Nephron (organoid): ENCODE data around the gene FEM1A.
"Not testable (repeated sequence)": the region's sequence is repeated elsewhere in the genome, so short reads cannot be mapped to it uniquely, and the experiment has no call there.

Experiments used
- H3K27ac Mint-ChIP-seq, 3 experiments: 2 replicates each; pipeline ENCODE4 v1.8.0; 2020; ENCODE audit warnings: mixed read lengths in 3 of 3, mild to moderate bottlenecking in 2 of 3, moderate library complexity in 1 of 3
- H3K27me3 Mint-ChIP-seq: 2 replicates; pipeline ENCODE4 v1.8.0; 2021; ENCODE audit warnings: low read depth, mild to moderate bottlenecking, moderate library complexity, mixed read lengths
- H3K36me3 Mint-ChIP-seq: 2 replicates; pipeline ENCODE4 v1.8.0; 2020; ENCODE audit warnings: low read depth, mixed read lengths
- H3K4me1 Mint-ChIP-seq: 2 replicates; pipeline ENCODE4 v1.8.0; 2020; ENCODE audit warnings: mixed read lengths
- H3K4me3 Mint-ChIP-seq, 3 experiments: 2 replicates each; pipeline ENCODE4 v1.8.0; 2020; ENCODE audit warnings: mild to moderate bottlenecking in 3 of 3, mixed read lengths in 3 of 3, moderate library complexity in 2 of 3
- H3K9me3 Mint-ChIP-seq: 2 replicates; pipeline ENCODE4 v1.8.0; 2020; ENCODE audit warnings: mixed read lengths
- CTCF ChIP-seq, 3 experiments: fragments of 200-600 bp; sonication (generic); IDR thresholded peaks; one replicate each; pipeline ENCODE4 v1.5.0; 2021; ENCODE audit warnings: antibody characterized with exemption in 3 of 3; ENCODE audit not compliant: unreplicated experiment in 3 of 3

The FEM1A gene, protein sequence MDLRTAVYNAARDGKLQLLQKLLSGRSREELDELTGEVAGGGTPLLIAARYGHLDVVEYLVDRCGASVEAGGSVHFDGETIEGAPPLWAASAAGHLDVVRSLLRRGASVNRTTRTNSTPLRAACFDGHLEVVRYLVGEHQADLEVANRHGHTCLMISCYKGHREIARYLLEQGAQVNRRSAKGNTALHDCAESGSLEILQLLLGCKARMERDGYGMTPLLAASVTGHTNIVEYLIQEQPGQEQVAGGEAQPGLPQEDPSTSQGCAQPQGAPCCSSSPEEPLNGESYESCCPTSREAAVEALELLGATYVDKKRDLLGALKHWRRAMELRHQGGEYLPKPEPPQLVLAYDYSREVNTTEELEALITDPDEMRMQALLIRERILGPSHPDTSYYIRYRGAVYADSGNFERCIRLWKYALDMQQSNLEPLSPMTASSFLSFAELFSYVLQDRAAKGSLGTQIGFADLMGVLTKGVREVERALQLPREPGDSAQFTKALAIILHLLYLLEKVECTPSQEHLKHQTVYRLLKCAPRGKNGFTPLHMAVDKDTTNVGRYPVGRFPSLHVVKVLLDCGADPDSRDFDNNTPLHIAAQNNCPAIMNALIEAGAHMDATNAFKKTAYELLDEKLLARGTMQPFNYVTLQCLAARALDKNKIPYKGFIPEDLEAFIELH

DNA sequence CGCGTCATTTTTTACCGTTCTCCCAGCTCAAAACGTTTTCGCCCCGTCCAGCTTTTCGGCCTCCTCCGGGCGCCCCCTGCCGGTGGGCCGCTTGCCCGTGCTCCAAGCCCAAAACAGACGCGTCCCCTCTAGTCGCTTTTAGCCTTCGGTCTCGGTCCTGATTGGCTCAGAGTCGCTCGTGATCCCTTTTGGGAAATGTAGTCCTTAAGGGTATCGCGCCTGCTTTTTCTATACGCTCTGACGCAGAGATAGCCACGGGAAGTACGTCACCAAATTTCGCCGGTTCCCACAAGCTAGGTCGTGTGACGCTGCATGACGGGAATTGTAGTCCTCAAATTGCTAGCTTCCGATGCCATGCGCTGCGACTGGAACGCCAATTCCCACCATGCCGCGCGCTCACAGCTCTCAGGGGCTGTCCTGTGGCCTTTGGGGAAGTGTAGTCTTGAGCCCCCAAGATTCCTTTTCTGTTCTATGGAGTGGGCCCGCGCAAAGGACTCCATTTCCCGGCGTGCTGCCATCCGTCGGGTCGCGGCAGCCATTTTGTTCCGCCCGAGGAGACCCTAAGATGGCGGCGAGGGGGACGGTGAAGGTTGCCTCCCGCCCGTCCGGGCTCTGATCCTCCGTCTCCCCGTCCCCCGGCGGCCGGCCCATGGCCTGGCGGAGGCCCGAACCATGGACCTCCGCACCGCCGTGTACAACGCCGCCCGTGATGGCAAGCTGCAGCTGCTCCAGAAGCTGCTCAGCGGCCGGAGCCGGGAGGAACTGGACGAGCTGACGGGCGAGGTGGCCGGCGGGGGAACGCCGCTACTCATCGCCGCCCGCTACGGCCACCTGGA is at the start of gene FEM1A:
TSS of gene FEM1A (plus strand) at position 552 of the 836 bp plus-strand sequence. CDS start at position 673, 121 bp downstream.
- Mint-ChIP-seq H3K27me3 (peaks cover 4% of the 10 kb centered on the region), H3K4me1 (peaks cover under 1% of the 10 kb centered on the region), H3K27ac (peak within 1 kb of the TSS in 2 of 3 experiments; percentile 30 to 82), H3K9me3 (no peaks in the 10 kb centered on the region), H3K4me3 (peak within 1 kb of the TSS; percentile 78 to 84 (median 82)), H3K36me3 (peaks cover 16% of the 10 kb centered on the region)
- TF ChIP-seq CTCF (IDR thresholded peaks at IDR 0.05; ENCODE audit: unreplicated experiment in 3 of 3) = peak; percentile 97 to 99 (median 98)

GRCh38 chr19:4742723-4743646 is 48.5 kb upstream of the FEM1A start:
- H3K27ac Mint-ChIP-seq = peak overlapping the region in 2 of 3 experiments; percentile 65 to 75
- H3K27me3 Mint-ChIP-seq = peaks cover 15% of the 10 kb centered on the region
- no peaks in the 10 kb centered on the region for H3K9me3 Mint-ChIP-seq
- peaks cover 32% of the 10 kb centered on the region for H3K4me1 Mint-ChIP-seq
- no peaks in the 10 kb centered on the region for H3K36me3 Mint-ChIP-seq
- TF ChIP-seq CTCF (IDR thresholded peaks at IDR 0.05; ENCODE audit: unreplicated experiment in 3 of 3) = no peak
- peak overlapping the region in 2 of 3 experiments; percentile 2 to 39 for H3K4me3 Mint-ChIP-seq

DNA sequence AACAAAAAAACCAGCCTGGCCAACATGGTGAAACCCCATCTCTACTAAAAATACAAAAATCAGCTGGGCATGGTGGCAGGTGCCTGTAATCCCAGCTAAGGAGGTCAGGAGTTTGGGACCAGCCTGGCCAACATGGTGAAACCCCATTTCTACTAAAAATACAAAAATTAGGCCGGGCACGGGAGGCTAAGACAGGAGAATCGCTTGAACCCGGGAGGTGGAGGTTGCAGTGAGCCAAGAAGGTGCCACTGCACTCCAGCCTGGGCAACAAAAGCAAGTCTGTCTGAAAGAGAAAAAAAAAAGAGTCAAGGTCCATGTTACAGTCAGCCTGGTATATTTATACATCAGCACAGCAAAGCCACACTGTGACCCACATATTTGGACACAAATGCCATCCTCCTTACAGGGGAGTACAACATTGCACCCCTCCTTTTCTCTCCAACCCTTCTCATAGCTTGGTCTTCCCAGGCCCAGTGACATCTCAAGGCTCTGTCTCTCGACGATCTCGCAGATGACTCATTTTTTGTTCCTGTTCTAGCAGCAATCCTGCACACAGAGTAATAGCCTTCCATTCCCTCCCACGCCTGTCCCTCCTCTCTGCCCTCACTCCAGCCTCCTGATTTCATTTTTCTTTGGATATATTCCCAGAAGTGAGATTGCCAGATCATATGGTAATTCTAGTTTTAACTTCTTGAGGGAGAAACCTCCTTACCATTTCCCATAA is 46.9 kb upstream of the FEM1A start:
- Mint-ChIP-seq H3K36me3 (no peaks in the 10 kb centered on the region), H3K27me3 (peaks cover 9% of the 10 kb centered on the region), H3K4me1 (peaks cover 40% of the 10 kb centered on the region), H3K4me3 (peak overlapping the region in 2 of 3 experiments; percentile 37 to 51), H3K9me3 (no peaks in the 10 kb centered on the region), H3K27ac (peak overlapping the region; percentile 28 to 94 (median 91))
- no peak for TF ChIP-seq CTCF (IDR thresholded peaks at IDR 0.05; ENCODE audit: unreplicated experiment in 3 of 3)

DNA sequence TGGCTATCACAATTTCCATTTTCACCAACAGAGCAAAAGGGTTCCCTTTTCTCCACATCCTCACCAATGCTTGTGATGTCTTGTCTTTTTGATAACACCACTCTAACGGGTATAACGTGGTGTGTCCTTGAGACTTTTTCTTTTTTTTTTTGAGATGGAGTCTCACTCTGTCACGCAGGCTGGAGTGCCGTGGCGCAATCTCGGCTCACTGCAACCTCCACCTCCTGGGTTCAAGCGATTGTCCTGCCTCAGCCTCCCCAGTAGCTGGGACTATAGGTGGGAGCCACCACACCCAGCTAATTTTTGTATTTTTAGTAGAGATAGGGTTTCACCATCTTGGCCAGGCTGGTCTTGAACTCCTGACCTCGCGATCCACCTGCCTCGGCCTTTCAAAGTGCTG is 46.4 kb upstream of the FEM1A start:
- H3K9me3 Mint-ChIP-seq, H3K36me3 Mint-ChIP-seq: not testable (repeated sequence)
- peaks cover 14% of the 10 kb centered on the region for H3K27me3 Mint-ChIP-seq
- H3K27ac Mint-ChIP-seq = peak overlapping the region; percentile 28 to 94 (median 91)
- H3K4me3 Mint-ChIP-seq = peak overlapping the region in 2 of 3 experiments; percentile 37 to 51
- H3K4me1 Mint-ChIP-seq = peaks cover 46% of the 10 kb centered on the region

GRCh38 chr19:4745986-4746385 is 45.5 kb upstream of the FEM1A start:
- Mint-ChIP-seq H3K4me1 (peaks cover 48% of the 10 kb centered on the region), H3K36me3 (no peaks in the 10 kb centered on the region), H3K9me3 (no peaks in the 10 kb centered on the region), H3K4me3 (no peak overlapping the region), H3K27me3 (peaks cover 15% of the 10 kb centered on the region), H3K27ac (no peak overlapping the region)
- TF ChIP-seq CTCF (IDR thresholded peaks at IDR 0.05; ENCODE audit: unreplicated experiment in 3 of 3) = no peak
